Eye (tissue), 1 donor: ENCODE results near the gene PLPP7.
"Not testable (repeated sequence)": the region's sequence is repeated elsewhere in the genome, so short reads cannot be mapped to it uniquely, and the experiment has no call there.

Experiments
- DNase-seq: peaks from one replicate; pipeline ENCODE4 v3.0.0-alpha.2; 2015

PLPP7 gene

GRCh38 chr9:131270171-131271015 is 19.1 kb upstream of the PLPP7 start:
- DNase-seq = no peak

GRCh38 chr9:131271016-131271273 is 18.6 kb upstream of the PLPP7 start:
- DNase-seq = not testable (repeated sequence)

- DNase-seq = no peak
These were observed 18.0 kb upstream of the PLPP7 start for GRCh38 chr9:131271506-131271931.

- DNase-seq = no peak
These were observed 17.3 kb upstream of the PLPP7 start for GRCh38 chr9:131272212-131272611.

GRCh38 chr9:131273146-131273855 is 16.2 kb upstream of the PLPP7 start:
- no peak for DNase-seq

GRCh38 chr9:131273856-131274673 is 15.5 kb upstream of the PLPP7 start:
- DNase-seq = no peak

GRCh38 chr9:131274674-131275331 is 14.7 kb upstream of the PLPP7 start:
- no peak for DNase-seq

- DNase-seq = no peak
These were observed 14.0 kb upstream of the PLPP7 start for GRCh38 chr9:131275332-131276093.

GRCh38 chr9:131276094-131276888 is 13.2 kb upstream of the PLPP7 start, which contains the start of gene FAM78A:
Gene FAM78A (minus strand): TSS chr9:131276510. CDS start chr9:131276179, 331 bp downstream.
- DNase-seq = peak; percentile 60

GRCh38 chr9:131276891-131277286 is 12.6 kb upstream of the PLPP7 start:
- no peak for DNase-seq

GRCh38 chr9:131277287-131277909 is 12.1 kb upstream of the PLPP7 start:
- peak; percentile 57 for DNase-seq

GRCh38 chr9:131277910-131278701 is 11.4 kb upstream of the PLPP7 start:
- peak; percentile 95 for DNase-seq

GRCh38 chr9:131278702-131279111 is 10.8 kb upstream of the PLPP7 start:
- DNase-seq = no peak

GRCh38 chr9:131279196-131279862 is 10.2 kb upstream of the PLPP7 start:
- no peak for DNase-seq

GRCh38 chr9:131279863-131280570 is 9.5 kb upstream of the PLPP7 start:
- no peak for DNase-seq

- DNase-seq = no peak
These were observed 8.9 kb upstream of the PLPP7 start for GRCh38 chr9:131280660-131281059.

GRCh38 chr9:131281119-131281965 is 8.2 kb upstream of the PLPP7 start:
- no peak for DNase-seq

GRCh38 chr9:131282175-131282574 is 7.3 kb upstream of the PLPP7 start:
- DNase-seq = no peak
